Measurements from ENCODE around the gene MYBBP1A. TPM values are rescaled to one million over a fixed set of nuclear protein-coding genes. Genes with fewer than 3 reads are reported as not detected.

The MYBBP1A gene
- total and polyA plus RNA-seq, 2 of the 8 experiments (the other 6 are each of a cell fraction or from before 2014, with no cell fraction given): 46.8 to 151 TPM

DNA sequence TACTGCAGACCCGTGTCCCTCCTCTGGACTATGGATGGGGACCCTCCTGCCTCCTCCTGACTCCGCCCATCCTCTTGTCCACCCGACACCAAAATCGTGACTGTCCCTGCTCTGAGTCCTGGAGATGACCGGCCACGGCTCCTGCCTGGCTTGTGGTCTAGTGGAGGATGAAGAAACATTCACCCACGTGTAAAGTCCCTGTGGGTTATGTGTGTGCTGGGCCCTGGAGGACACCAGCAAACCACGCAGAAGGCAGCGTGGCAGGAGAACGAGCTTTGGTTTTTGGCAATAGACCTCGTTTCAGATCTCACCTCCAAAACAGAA, 44.6 kb downstream of the MYBBP1A start (continued):
- TF ChIP-seq, protein P1, sequence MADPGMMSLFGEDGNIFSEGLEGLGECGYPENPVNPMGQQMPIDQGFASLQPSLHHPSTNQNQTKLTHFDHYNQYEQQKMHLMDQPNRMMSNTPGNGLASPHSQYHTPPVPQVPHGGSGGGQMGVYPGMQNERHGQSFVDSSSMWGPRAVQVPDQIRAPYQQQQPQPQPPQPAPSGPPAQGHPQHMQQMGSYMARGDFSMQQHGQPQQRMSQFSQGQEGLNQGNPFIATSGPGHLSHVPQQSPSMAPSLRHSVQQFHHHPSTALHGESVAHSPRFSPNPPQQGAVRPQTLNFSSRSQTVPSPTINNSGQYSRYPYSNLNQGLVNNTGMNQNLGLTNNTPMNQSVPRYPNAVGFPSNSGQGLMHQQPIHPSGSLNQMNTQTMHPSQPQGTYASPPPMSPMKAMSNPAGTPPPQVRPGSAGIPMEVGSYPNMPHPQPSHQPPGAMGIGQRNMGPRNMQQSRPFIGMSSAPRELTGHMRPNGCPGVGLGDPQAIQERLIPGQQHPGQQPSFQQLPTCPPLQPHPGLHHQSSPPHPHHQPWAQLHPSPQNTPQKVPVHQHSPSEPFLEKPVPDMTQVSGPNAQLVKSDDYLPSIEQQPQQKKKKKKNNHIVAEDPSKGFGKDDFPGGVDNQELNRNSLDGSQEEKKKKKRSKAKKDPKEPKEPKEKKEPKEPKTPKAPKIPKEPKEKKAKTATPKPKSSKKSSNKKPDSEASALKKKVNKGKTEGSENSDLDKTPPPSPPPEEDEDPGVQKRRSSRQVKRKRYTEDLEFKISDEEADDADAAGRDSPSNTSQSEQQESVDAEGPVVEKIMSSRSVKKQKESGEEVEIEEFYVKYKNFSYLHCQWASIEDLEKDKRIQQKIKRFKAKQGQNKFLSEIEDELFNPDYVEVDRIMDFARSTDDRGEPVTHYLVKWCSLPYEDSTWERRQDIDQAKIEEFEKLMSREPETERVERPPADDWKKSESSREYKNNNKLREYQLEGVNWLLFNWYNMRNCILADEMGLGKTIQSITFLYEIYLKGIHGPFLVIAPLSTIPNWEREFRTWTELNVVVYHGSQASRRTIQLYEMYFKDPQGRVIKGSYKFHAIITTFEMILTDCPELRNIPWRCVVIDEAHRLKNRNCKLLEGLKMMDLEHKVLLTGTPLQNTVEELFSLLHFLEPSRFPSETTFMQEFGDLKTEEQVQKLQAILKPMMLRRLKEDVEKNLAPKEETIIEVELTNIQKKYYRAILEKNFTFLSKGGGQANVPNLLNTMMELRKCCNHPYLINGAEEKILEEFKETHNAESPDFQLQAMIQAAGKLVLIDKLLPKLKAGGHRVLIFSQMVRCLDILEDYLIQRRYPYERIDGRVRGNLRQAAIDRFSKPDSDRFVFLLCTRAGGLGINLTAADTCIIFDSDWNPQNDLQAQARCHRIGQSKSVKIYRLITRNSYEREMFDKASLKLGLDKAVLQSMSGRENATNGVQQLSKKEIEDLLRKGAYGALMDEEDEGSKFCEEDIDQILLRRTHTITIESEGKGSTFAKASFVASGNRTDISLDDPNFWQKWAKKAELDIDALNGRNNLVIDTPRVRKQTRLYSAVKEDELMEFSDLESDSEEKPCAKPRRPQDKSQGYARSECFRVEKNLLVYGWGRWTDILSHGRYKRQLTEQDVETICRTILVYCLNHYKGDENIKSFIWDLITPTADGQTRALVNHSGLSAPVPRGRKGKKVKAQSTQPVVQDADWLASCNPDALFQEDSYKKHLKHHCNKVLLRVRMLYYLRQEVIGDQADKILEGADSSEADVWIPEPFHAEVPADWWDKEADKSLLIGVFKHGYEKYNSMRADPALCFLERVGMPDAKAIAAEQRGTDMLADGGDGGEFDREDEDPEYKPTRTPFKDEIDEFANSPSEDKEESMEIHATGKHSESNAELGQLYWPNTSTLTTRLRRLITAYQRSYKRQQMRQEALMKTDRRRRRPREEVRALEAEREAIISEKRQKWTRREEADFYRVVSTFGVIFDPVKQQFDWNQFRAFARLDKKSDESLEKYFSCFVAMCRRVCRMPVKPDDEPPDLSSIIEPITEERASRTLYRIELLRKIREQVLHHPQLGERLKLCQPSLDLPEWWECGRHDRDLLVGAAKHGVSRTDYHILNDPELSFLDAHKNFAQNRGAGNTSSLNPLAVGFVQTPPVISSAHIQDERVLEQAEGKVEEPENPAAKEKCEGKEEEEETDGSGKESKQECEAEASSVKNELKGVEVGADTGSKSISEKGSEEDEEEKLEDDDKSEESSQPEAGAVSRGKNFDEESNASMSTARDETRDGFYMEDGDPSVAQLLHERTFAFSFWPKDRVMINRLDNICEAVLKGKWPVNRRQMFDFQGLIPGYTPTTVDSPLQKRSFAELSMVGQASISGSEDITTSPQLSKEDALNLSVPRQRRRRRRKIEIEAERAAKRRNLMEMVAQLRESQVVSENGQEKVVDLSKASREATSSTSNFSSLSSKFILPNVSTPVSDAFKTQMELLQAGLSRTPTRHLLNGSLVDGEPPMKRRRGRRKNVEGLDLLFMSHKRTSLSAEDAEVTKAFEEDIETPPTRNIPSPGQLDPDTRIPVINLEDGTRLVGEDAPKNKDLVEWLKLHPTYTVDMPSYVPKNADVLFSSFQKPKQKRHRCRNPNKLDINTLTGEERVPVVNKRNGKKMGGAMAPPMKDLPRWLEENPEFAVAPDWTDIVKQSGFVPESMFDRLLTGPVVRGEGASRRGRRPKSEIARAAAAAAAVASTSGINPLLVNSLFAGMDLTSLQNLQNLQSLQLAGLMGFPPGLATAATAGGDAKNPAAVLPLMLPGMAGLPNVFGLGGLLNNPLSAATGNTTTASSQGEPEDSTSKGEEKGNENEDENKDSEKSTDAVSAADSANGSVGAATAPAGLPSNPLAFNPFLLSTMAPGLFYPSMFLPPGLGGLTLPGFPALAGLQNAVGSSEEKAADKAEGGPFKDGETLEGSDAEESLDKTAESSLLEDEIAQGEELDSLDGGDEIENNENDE (IDR thresholded peaks at IDR 0.05; ENCODE audit: insufficient replicate concordance, low read length): no peak
- TF ChIP-seq, protein P2, sequence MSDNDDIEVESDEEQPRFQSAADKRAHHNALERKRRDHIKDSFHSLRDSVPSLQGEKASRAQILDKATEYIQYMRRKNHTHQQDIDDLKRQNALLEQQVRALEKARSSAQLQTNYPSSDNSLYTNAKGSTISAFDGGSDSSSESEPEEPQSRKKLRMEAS (IDR thresholded peaks at IDR 0.05): no peak
- TF ChIP-seq TAF1 (IDR thresholded peaks at IDR 0.05; ENCODE audit: low read depth, low read length) (no peak), EP300 (IDR thresholded peaks at IDR 0.05; ENCODE audit: borderline replicate concordance in 1 of 2, low read depth in 2 of 2, low read length in 2 of 2) (no peak), RFX5 (IDR thresholded peaks at IDR 0.05; ENCODE audit: borderline replicate concordance, low read depth, low read length) (no peak), KDM4A (IDR thresholded peaks at IDR 0.05; ENCODE audit: low read depth, low read length, severe bottlenecking) (no peak), RXRA (IDR thresholded peaks at IDR 0.05; ENCODE audit: insufficient read depth, low read depth, low read length) (no peak), SAP30 (IDR thresholded peaks at IDR 0.05; ENCODE audit: insufficient read depth, insufficient replicate concordance, low read length) (no peak), TBP (IDR thresholded peaks at IDR 0.05; ENCODE audit: low read depth, low read length) (no peak), POLR2A (IDR thresholded peaks at IDR 0.05; ENCODE audit: control extremely low read depth in 1 of 2, low read depth in 2 of 2, low read length in 2 of 2) (no peak)
- TF ChIP-seq, protein P3, sequence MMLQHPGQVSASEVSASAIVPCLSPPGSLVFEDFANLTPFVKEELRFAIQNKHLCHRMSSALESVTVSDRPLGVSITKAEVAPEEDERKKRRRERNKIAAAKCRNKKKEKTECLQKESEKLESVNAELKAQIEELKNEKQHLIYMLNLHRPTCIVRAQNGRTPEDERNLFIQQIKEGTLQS (IDR thresholded peaks at IDR 0.05; ENCODE audit: insufficient read depth, low read depth, low read length): no peak
